Endothelial cell of umbilical vein (primary cell): ENCODE measurements around the gene RPP25L.

Source experiments
- CTCF ChIP-seq, 2 donors: IDR thresholded peaks; 1 replicate in 1 of 2; 2 replicates in 1 of 2; pipeline ENCODE4 v1.5.1; 2011; ENCODE audit warnings: low read length in 2 of 2, mild to moderate bottlenecking in 2 of 2, moderate library complexity in 2 of 2, control low read depth in 1 of 2, inconsistent platforms in 1 of 2, low read depth in 1 of 2; ENCODE audit not compliant: insufficient read depth in 1 of 2; ENCODE audit errors: extremely low read depth in 1 of 2
- EZH2 ChIP-seq: IDR thresholded peaks from 2 replicates; pipeline ENCODE4 v1.6.1; 2012; ENCODE audit warnings: borderline replicate concordance, low read depth, mild to moderate bottlenecking, moderate library complexity, low read length, inconsistent platforms; ENCODE audit not compliant: severe bottlenecking
- POLR2AphosphoS5 ChIP-seq: IDR thresholded peaks from 2 replicates; pipeline ENCODE4 v1.6.1; 2012; ENCODE audit warnings: low read depth, mild to moderate bottlenecking, control low read depth, low read length, moderate library complexity; ENCODE audit not compliant: insufficient read depth
- TF ChIP-seq, protein P1 (sequence below): IDR thresholded peaks from 2 replicates; pipeline ENCODE4 v1.6.1; 2011; ENCODE audit not compliant: insufficient read depth, insufficient read length

- TF ChIP-seq EZH2 = no peak
- no peak for TF ChIP-seq POLR2AphosphoS5
- TF ChIP-seq, protein P1, sequence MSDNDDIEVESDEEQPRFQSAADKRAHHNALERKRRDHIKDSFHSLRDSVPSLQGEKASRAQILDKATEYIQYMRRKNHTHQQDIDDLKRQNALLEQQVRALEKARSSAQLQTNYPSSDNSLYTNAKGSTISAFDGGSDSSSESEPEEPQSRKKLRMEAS = no peak
- TF ChIP-seq CTCF (IDR thresholded peaks at IDR 0.05; ENCODE audit: extremely low read depth in 1 of 2, insufficient read depth in 1 of 2, low read depth in 1 of 2, low read length in 2 of 2) = no peak
These were observed 51.2 kb downstream of the RPP25L start for GRCh38 chr9:34560599-34561214.
